HG03066 (cell line): Measurements from ENCODE around the gene ROR1.

Experiments
- ATAC-seq: cut with Tn5 transposase; IDR thresholded peaks from one replicate; pipeline ENCODE4 v1.9.1; 2021; ENCODE audit warnings: low read depth; ENCODE audit not compliant: unreplicated experiment

Gene ROR1

DNA sequence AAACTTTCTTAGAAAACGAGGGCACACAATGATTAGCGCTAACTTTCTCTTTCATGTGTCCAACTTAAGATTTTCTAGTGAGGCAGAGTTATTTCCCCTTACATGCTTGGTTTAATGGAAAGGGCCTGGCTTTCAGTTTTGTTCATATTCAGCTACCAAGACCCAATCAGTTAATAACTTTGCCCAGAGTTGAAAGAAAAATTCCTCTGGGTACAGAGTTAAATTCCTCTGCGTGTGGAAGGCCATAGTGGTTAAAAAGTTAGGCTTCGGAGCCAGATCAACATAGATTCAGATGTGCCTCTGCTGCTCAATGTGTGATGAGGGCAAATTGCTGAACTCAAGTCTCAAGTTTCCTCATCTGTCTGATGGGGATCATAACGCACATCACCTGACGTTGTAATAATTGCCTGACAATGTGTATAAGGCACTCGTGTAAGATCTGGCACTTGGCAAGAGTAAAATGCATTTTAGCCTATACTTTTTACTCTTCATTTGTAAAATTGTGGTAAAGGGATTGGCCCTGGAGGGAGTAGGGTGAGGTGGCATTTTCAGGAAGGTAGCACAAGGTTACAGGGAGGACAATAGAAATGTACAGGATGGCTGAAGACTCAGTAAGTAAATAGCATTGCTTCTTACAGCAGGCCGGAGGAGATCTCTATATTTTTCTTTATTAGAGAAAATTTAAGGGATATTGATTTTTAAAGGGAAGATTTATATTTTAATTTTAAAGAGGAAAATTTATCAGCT, 103.4 kb downstream of the ROR1 start:
- ATAC-seq, result no peak

DNA sequence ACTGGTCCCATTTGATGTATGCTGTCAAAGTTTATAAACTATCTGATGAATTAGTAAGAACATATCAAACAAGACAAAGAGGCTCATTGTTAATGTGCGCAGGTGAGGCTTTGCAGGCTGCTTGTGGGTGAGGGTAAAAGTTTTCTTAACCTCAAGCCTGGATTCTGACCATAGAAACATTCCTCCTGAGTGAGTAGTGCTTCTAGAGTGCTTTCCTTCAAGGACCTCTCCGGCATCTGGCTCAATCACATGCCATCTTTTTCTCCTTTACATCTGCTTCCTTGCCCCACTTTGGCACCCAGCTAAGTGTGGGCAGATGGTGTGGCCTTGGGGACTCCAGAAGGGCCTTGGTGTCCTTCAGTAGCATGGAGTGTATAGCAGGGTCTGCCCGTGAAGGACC, 104.0 kb downstream of the ROR1 start:
- no peak for ATAC-seq

- no peak for ATAC-seq
Observed at GRCh38 chr1:63878932-63879331, 105.1 kb downstream of the ROR1 start.

DNA sequence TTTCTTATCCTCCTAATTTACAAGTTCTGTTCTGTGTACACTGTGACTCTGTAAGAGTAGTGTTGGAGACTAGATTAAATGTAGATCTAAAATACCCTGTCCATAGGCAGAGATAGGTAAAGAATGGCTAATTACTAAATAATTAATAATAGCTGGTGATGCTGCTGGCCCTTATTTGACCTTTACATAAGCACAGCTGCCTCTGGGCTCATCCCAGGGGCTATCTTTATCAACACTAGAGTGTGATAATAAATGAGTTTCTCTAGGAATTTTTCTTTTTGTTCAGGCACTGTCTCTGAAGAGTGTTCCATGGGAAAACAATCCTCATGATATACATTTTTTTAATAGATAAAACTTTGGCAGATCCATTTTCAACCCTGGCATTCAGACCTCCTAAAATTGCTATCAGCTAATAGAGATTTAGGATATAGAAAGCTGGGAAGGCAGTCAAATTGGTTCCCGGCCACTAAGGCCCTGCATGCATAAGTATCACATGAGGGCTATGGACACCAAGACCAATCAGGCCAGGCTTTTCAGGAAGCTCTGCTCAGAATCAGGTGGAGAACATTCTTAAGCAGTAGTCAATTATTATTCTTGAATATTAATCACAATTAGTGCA, 107.2 kb downstream of the ROR1 start:
- ATAC-seq, result no peak

GRCh38 chr1:63882048-63882704, 108.4 kb downstream of the ROR1 start:
- ATAC-seq, result no peak

- no peak for ATAC-seq
Observed at GRCh38 chr1:63883494-63884235, 109.8 kb downstream of the ROR1 start.

DNA sequence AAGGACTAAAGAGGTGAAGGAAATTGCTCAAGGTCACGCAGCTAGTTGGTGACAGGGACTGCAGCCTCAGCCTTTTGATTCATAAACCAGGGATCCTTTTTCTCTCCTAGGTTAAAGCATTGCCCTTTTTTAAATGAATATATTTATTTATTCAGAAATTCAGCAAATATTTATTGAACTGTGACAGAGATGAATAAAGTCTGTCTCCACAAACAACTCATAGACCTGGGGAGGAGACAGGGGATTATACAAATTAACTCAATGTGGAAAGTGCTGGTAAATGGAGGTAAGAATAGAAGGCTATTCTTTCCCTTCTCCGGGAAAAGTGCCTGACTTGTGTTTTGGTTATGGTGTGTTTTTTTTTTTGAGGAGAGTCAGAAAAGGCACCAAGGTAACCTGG, 110.7 kb downstream of the ROR1 start:
- ATAC-seq, result no peak

GRCh38 chr1:63885899-63886298, 112.1 kb downstream of the ROR1 start:
- ATAC-seq, result no peak

GRCh38 chr1:63886340-63886739, 112.5 kb downstream of the ROR1 start:
- ATAC-seq, result no peak

DNA sequence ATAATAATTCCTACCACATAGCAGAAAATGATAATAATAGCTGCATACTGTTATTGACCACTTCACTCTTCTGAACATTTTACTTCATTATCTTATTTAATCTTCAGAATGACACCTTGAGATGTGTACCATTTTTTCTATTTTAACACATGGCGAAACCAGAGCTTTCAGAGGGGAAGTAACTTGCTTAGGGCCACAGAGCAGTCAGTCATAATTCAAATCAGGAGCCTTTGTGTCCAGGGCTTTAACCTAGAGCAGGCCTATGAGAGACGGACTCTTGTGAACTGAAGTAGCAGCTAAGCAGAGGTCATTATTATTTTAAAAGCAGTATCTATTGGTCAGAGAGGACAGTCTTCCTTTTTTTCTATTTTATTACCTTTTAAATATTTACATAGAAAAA, 114.0 kb downstream of the ROR1 start:
- ATAC-seq, result no peak

- no peak for ATAC-seq
Observed at GRCh38 chr1:63888984-63889383, 115.2 kb downstream of the ROR1 start.

DNA sequence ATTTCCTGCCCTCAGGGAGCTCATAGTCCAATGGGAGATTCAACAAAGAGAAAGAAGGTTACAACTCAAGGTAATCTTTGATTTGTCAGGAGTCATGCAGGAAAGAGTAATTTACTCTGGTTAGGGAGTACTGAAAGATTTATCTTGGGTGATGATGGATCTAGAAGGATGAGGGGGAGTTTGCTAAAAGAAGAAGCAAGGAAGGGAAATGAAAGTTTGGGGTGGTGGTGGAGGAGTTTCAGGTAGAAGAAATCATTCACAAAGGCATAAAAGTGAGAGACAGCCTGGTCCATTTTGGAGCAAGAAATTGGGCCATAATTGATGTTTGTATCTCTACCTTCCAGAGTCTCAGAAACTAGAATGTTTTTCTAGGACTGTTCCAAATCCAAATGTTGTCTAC, 116.7 kb downstream of the ROR1 start:
- no peak for ATAC-seq

- ATAC-seq, result no peak
Observed at GRCh38 chr1:63891060-63891690, 117.4 kb downstream of the ROR1 start.

DNA sequence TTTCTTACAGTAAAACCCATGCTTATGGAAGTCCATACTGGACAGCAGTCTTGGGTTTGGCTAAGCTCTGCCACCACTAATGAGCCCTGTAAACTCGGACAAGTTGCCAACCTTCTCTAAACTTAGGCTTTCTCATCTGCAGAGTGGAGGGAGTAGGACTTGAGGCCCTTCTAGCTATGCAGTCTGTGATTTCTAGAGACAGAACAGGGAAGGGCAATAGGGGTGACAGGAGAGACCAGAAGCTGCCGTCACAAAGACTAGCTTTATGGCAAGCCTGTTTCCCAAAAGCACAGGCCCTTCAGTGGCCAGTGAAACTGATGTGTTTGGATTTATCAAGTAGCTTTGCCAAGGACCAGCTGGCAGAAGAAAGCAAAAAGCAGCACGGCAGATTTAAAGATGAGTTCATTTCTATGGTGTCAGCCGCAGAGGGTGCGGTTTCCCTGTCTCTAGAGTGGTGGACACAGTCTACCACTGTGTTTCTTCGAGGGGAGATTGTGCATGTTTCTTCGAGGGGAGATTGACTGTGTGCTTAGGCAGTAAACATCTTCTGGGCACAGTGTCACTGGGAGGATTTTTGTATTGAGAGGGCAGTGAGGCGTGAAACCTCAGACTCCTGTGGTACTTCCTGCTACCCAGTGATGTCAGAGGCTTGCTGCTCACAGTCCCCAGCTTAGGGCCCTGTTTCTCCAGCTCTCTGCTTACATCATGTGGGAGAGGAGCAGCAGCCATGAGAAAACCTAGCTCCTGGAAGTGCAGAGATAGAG, 119.0 kb downstream of the ROR1 start:
- peak; percentile 99 for ATAC-seq

- no peak for ATAC-seq
Observed at GRCh38 chr1:63893976-63894375, 120.2 kb downstream of the ROR1 start.

GRCh38 chr1:63894627-63895265, 120.9 kb downstream of the ROR1 start:
- no peak for ATAC-seq

DNA sequence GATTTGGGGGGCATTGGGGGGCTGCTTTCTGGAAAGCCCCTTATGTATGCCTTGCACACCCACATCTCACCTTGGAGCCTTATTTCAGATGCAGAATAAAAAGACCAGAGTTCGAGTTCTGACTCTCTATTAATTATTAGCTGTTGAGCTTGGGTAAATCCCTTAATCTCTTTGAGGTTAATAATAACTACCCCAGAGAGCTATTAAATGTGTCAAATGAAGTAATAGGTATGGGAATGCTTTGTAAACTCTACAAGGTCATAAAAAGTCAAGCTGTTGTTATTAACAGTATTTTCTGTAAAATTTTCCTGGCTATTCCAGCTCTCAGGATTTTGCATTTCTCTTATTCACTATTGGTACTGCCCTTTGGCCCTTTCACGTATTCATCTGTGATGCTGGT, 122.9 kb downstream of the ROR1 start:
- no peak for ATAC-seq

DNA sequence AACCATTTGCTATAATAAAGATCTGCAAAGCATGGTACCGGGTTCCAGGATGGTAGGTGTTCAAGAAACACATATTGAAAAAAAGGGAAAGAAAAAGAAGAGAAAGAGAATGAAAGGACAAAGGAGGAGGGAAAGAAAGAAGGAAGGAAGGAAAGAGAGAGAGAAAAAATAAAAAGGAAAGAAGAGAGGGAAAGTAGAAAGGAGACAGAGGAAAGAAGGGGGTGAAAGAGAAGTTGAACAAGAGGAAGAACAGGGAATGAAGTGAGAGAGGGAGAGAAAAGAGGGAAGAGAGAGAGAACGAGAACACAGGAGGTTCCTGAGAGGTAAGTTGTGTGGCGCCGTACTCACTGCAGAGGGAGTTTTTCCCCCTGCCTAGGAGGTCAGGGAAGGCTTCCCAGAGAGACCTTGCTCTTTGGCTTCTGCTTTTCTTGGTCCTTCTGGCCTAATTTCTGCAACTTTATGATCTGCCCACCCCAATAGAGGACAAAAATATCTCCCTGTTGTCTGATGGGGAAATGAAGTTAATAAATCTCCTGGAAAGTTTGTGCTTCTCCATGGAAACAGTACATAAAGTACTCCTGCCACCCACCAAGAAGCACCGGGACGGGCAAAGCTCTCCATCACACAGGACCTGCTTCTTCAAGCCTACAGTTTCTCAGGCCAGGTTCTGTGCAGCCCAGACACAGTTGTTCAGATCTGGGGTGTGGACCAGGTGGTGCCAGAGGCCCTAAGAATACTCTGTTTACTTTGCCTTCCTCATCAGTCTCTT, 124.8 kb downstream of the ROR1 start:
- no peak for ATAC-seq

GRCh38 chr1:63901094-63901493, 127.3 kb downstream of the ROR1 start:
- ATAC-seq, result no peak
